Neural progenitor cell (in vitro differentiated cells): ENCODE measurements around the gene SF3A1. TPM values are rescaled to one million over a fixed set of nuclear protein-coding genes. Genes with fewer than 3 reads are reported as not detected.

Experiments
- DNase-seq: peaks from one replicate; pipeline ENCODE4 v3.0.0-alpha.2; 2016; ENCODE audit warnings: low spot score
- H2AFZ ChIP-seq: fragments of 200-600 bp; sonication (generic); replicated peaks from 2 replicates; pipeline ENCODE4 v1.6.1; 2016; ENCODE audit warnings: antibody characterized with exemption
- H3F3A ChIP-seq: fragments of 200-600 bp; sonication (generic); 2 replicates; pipeline ENCODE4 v1.6.1; 2016; ENCODE audit warnings: antibody characterized with exemption, low read depth
- H3K27ac ChIP-seq: fragments of 200-600 bp; sonication (generic); 2 replicates; pipeline ENCODE4 v1.5.1; 2016; ENCODE audit warnings: mild to moderate bottlenecking
- H3K27me3 ChIP-seq: fragments of 200-600 bp; sonication (generic); 2 replicates; pipeline ENCODE4 v1.6.1; 2016; ENCODE audit warnings: mild to moderate bottlenecking, moderate library complexity
- H3K36me3 ChIP-seq: fragments of 200-600 bp; sonication (generic); 2 replicates; pipeline ENCODE4 v1.5.1; 2016
- H3K4me1 ChIP-seq: fragments of 200-600 bp; sonication (generic); 2 replicates; pipeline ENCODE4 v1.6.1; 2016; ENCODE audit warnings: mixed run types
- H3K4me2 ChIP-seq: fragments of 200-600 bp; sonication (generic); 2 replicates; pipeline ENCODE4 v1.6.1; 2016
- H3K4me3 ChIP-seq: fragments of 200-600 bp; sonication (generic); 2 replicates; pipeline ENCODE4 v1.5.1; 2016
- H3K79me2 ChIP-seq: fragments of 200-600 bp; sonication (generic); 2 replicates; pipeline ENCODE4 v1.6.1; 2016; ENCODE audit warnings: low read depth
- H3K9ac ChIP-seq: fragments of 200-600 bp; sonication (generic); 2 replicates; pipeline ENCODE4 v1.6.1; 2016
- H3K9me3 ChIP-seq: fragments of 200-600 bp; sonication (generic); 2 replicates; pipeline ENCODE4 v1.5.1; 2016; ENCODE audit warnings: low read depth
- H4K20me1 ChIP-seq: fragments of 200-600 bp; sonication (generic); 2 replicates; pipeline ENCODE4 v1.6.1; 2016; ENCODE audit warnings: low read depth
- H3K27ac Mint-ChIP-seq: 3 replicates; pipeline ENCODE4 v1.8.0; 2021; ENCODE audit warnings: mixed read lengths
- H3K27me3 Mint-ChIP-seq: 2 replicates; pipeline ENCODE4 v1.8.0; 2022; ENCODE audit warnings: low read depth, mild to moderate bottlenecking, inconsistent platforms, moderate library complexity, mixed read lengths; ENCODE audit not compliant: insufficient read depth
- H3K36me3 Mint-ChIP-seq: 3 replicates; pipeline ENCODE4 v1.8.0; 2021; ENCODE audit warnings: mixed read lengths
- H3K4me1 Mint-ChIP-seq: 3 replicates; pipeline ENCODE4 v1.8.0; 2021; ENCODE audit warnings: mixed read lengths
- H3K4me3 Mint-ChIP-seq: 3 replicates; pipeline ENCODE4 v1.8.0; 2021; ENCODE audit warnings: mild to moderate bottlenecking, moderate library complexity, mixed read lengths
- H3K9me3 Mint-ChIP-seq: 3 replicates; pipeline ENCODE4 v1.8.0; 2020; ENCODE audit warnings: mixed read lengths
- CTCF ChIP-seq: fragments of 200-600 bp; sonication (generic); IDR thresholded peaks from 2 replicates; pipeline ENCODE4 v1.5.1; 2017; ENCODE audit warnings: antibody characterized with exemption, mild to moderate bottlenecking
- EZH2 ChIP-seq: fragments of 200-600 bp; sonication (generic); IDR thresholded peaks from 2 replicates; pipeline ENCODE4 v1.6.1; 2017; ENCODE audit warnings: antibody characterized with exemption, mild to moderate bottlenecking, moderate library complexity
- EZH2phosphoT487 ChIP-seq: fragments of 200-600 bp; sonication (generic); IDR thresholded peaks from 2 replicates; pipeline ENCODE4 v1.6.1; 2017; ENCODE audit warnings: antibody characterized with exemption
- total RNA-seq: library from RNA; depleted of rRNA; stranded (reverse); fragments of >200 nt; gene quantifications from 2 replicates; pipeline ENCODE4 v1.2.3, GENCODE V29; 2015; ENCODE audit warnings: low replicate concordance

SF3A1 gene
- total RNA-seq, 1 donor from 2014 or later, result 29.2 TPM

GRCh38 chr22:30362651-30363281, 6.1 kb upstream of the SF3A1 start:
- Histone ChIP-seq H3K27ac (no peak overlapping the region), H3K4me1 (no peaks in the 10 kb centered on the region), H3K36me3 (no peaks in the 10 kb centered on the region), H3K79me2 (no peaks in the 10 kb centered on the region), H4K20me1 (no peaks in the 10 kb centered on the region), H3K9me3 (no peaks in the 10 kb centered on the region), H3K4me3 (no peak overlapping the region), H2AFZ (no peak overlapping the region), H3F3A (no peaks in the 10 kb centered on the region), H3K27me3 (no peaks in the 10 kb centered on the region), H3K4me2 (no peak overlapping the region), H3K9ac (no peak overlapping the region)
- peak overlapping the region; percentile 5 for H3K4me3 Mint-ChIP-seq
- peaks cover 2% of the 10 kb centered on the region for H3K27me3 Mint-ChIP-seq
- no peak for DNase-seq
- no peaks in the 10 kb centered on the region for H3K9me3 Mint-ChIP-seq
- TF ChIP-seq EZH2, result no peak
- TF ChIP-seq EZH2phosphoT487, result no peak
- no peak for TF ChIP-seq CTCF
- H3K27ac Mint-ChIP-seq, result no peak overlapping the region
- H3K36me3 Mint-ChIP-seq, result peaks cover 5% of the 10 kb centered on the region
- H3K4me1 Mint-ChIP-seq, result peaks cover 9% of the 10 kb centered on the region

- no peaks in the 10 kb centered on the region for H4K20me1 ChIP-seq
- H3K4me3 Mint-ChIP-seq, result peak overlapping the region; percentile 35
- H3K27me3 Mint-ChIP-seq, result peaks cover 2% of the 10 kb centered on the region
- no peak overlapping the region for H3K27ac Mint-ChIP-seq
- no peak overlapping the region for H3K4me3 ChIP-seq
- H3K9ac ChIP-seq, result no peak overlapping the region
- DNase-seq, result no peak
- H3K4me2 ChIP-seq, result no peak overlapping the region
- no peak overlapping the region for H2AFZ ChIP-seq
- peaks cover 12% of the 10 kb centered on the region for H3K4me1 Mint-ChIP-seq
- peaks cover 5% of the 10 kb centered on the region for H3K36me3 Mint-ChIP-seq
- no peaks in the 10 kb centered on the region for H3K27me3 ChIP-seq
- no peak overlapping the region for H3K27ac ChIP-seq
- H3K79me2 ChIP-seq, result no peaks in the 10 kb centered on the region
- TF ChIP-seq EZH2 (no peak), EZH2phosphoT487 (no peak), CTCF (no peak)
- H3K9me3 Mint-ChIP-seq, result no peaks in the 10 kb centered on the region
- H3F3A ChIP-seq, result no peaks in the 10 kb centered on the region
- H3K4me1 ChIP-seq, result no peaks in the 10 kb centered on the region
- no peaks in the 10 kb centered on the region for H3K9me3 ChIP-seq
- H3K36me3 ChIP-seq, result no peaks in the 10 kb centered on the region
These were observed 5.4 kb upstream of the SF3A1 start for GRCh38 chr22:30361916-30362650.

- Histone ChIP-seq H3K27me3 (no peaks in the 10 kb centered on the region), H3K27ac (no peak overlapping the region), H3K79me2 (peaks cover 30% of the 10 kb centered on the region), H3K9ac (no peak overlapping the region), H3F3A (no peaks in the 10 kb centered on the region), H4K20me1 (peaks cover 27% of the 10 kb centered on the region), H2AFZ (no peak overlapping the region), H3K4me2 (no peak overlapping the region), H3K4me1 (peaks cover 8% of the 10 kb centered on the region), H3K9me3 (no peaks in the 10 kb centered on the region), H3K4me3 (no peak overlapping the region), H3K36me3 (no peaks in the 10 kb centered on the region)
- TF ChIP-seq EZH2 (no peak), CTCF (no peak), EZH2phosphoT487 (no peak)
- Mint-ChIP-seq H3K4me3 (peak overlapping the region; percentile 94), H3K27ac (peak overlapping the region; percentile 30), H3K36me3 (no peaks in the 10 kb centered on the region), H3K9me3 (no peaks in the 10 kb centered on the region), H3K27me3 (peaks cover 2% of the 10 kb centered on the region), H3K4me1 (peaks cover 27% of the 10 kb centered on the region)
- no peak for DNase-seq
These were observed 1.8 kb upstream of the SF3A1 start for GRCh38 chr22:30358541-30358940.
